ENCODE results near the gene RGSL1.

- TF ChIP-seq CTCF (IDR thresholded peaks at IDR 0.05; ENCODE audit: borderline replicate concordance, extremely low read depth, low read length, poor library complexity, severe bottlenecking) (no peak), EZH2 (IDR thresholded peaks at IDR 0.05; ENCODE audit: borderline replicate concordance, low read depth, low read length, severe bottlenecking) (no peak)
Measured at GRCh38 chr1:182600745-182601415, 150.9 kb downstream of the RGSL1 start.

Measured in DND-41 (cell line).